Daoy (cell line): ENCODE data around the gene SIMC1. TPM values are rescaled to one million over a fixed set of nuclear protein-coding genes. Genes with fewer than 3 reads are reported as not detected.
A peak's percentile ranks its signal among the peaks of the same experiment; 100 is the strongest.
"Not testable (repeated sequence)": the region's sequence is repeated elsewhere in the genome, so short reads cannot be mapped to it uniquely, and the experiment has no call there.

Experiments used
- DNase-seq: peaks from one replicate; pipeline ENCODE4 v3.0.0-alpha.2; 2015; ENCODE audit warnings: low read depth
- total RNA-seq: library from RNA; depleted of rRNA; stranded (reverse); fragments of >200 nt; shearing (Covaris generic); gene quantifications from 2 replicates; pipeline ENCODE4 v1.2.3, GENCODE V29; 2014

SIMC1 gene
- total RNA-seq, 1 experiment from 2014 or later, result 9.5 TPM

GRCh38 chr5:176290057-176290840 lies 52.0 kb downstream of the SIMC1 start:
- not testable (repeated sequence) for DNase-seq

DNA sequence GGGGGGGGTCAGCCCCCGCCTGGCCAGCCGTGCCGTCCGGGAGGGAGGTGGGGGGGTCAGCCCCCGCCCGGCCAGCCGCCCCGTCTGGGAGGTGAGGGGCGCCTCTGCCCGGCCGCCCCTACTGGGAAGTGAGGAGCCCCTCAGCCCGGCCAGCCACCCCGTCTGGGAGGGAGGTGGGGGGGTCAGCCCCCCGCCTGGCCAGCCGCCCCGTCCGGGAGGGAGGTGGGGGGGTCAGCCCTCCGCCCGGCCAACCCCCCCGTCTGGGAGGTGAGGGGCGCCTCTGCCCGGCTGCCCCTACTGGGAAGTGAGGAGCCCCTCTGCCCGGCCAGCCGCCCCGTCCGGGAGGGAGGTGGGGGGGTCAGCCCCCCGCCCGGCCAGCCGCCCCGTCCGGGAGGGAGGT lies 67.1 kb downstream of the SIMC1 start:
- not testable (repeated sequence) for DNase-seq

GRCh38 chr5:176317534-176318374 lies 79.5 kb downstream of the SIMC1 start:
- DNase-seq, result no peak

DNA sequence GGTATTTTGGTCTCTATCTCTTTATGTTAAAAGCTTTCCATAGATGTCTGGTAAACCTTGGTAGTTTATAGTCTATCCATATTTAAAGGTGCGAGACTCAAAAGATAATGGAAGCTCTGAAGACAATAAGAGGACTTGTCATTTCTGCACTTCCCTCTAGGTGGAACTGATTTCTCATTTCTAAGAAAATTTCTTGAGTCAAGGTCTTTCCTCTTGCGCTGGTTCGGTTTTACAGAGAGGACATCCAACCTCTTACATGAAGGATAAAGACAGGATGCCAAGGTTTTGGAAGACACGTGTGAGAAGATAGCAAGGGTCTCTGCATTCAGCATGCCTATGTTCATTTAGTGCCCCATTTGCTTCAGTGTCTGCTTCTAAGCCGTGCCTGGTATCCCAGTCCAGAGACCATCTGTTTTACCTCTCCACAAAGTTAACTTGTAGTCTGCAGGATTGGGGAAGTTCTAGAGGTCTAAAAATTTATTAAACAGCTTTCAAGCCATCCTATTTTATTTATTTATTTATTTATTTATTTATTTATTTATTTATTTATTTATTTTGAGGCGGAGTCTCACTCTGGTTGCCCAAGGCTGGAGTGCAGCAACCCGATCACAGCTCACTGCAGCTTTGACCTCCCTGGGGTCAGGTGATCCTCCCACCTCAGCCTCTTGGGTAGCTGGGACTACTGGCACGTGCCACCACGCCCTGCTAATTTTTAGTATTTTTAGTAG lies 81.8 kb downstream of the SIMC1 start:
- no peak for DNase-seq

DNA sequence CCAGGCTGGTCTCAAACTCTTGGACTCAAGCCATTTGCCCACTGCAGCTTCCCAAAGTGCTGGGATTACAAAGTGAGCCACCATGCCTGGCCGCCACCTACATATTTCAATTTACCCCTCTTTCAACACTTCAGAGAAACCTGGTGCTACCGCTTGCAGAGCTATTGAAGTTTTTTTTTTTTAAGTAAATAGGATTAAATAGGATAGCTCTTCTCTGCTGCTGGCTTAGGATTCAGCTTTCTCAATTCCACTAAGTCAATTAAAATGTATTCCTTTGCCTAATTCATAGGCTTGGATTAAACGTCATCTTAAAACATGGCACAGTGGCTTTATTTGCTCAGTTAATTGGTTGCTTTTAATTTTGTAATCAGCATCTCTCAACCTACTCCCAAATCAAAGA lies 82.4 kb downstream of the SIMC1 start:
- no peak for DNase-seq

DNA sequence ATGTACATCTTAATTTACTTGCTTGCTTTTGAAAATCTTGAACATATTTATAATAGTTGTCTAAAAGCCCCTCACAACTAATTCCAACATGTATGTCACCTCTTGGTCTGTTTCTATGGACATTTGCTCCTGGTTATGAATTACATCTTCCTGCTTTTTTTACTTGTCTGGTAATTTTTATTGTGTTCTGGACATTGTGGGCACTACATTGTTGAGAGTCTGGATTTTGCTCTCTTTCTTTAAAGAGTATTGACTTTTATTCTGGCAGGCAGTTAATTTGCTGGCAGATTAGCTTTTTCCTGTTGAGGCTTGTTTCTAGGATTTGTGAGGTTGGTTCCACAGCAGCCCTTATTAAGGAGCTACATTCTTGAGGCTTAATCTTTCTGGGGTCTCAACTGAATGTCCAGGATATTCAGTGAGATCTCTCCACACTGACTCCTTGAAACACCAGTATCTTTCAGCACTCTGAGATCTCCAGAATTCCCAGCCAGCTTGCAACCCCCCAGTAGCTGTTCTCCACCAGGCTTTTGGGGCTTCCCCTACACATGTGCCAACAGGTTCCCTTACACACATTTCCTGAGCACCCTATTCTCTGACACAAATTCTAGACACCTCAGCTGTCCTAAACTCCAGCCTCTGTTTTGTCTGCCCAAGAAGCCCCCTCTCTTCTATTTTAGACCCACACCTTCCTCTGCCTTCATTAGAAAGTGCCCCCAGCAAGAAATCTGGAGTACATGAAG lies 96.0 kb downstream of the SIMC1 start:
- DNase-seq, result no peak

- DNase-seq, result no peak
Observed at GRCh38 chr5:176337913-176338312, 99.7 kb downstream of the SIMC1 start.

DNA sequence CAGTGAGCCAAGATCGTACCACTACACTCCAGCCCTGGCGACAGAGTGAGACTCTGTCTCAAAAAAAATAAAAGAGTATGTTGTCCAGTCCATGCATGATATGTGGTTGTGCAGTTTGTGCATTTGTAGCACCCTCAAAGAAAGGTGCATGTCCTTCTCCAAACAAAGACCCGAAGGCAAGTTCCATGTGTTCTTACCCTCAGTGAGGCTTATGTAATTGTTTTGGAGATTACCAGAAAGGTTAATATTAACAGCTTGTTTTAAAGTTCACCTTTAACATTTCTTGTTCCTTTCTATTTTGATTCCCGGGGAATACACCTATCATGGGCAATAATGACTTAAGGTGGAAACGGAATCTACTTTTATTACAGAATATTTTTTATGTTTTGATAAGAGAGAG lies 101.1 kb downstream of the SIMC1 start:
- no peak for DNase-seq

DNA sequence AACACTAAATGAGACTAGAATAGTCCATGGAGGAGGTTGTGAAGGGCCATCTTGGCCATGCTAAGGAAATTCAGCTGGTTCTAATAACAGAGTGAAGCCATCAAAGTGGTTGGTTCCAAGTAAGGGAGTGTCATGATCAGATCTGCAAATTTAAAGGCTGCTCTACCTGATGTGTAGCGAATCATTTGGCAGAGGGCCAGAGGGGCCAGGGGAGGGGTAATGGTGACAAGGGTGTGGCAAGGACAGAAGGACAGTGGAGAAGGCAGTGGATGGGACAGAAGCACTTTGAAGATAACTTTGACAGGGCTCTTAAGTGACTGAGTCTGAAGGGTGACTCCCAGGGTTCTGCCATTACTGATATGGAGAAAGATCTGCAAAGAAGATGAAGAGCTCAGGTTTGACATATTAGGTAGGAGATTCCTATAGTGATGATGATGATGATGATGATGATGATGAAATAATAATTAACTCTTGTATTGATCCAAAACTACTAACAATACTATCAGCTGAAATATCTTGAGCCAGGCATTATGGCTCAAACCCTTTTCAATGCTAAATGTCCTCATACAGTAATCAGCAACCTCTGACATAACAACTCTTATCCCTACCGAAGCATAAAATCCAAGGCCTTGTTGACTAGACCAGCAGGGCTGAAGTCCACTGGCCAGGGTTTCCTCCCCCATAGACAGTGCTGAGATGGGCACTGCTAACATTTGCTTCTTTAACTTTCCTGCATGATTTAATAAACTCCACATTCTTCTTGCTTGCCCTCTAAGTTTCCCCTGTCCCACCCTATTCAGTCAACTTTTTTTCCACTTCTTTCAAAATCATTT lies 103.3 kb downstream of the SIMC1 start:
- no peak for DNase-seq

DNA sequence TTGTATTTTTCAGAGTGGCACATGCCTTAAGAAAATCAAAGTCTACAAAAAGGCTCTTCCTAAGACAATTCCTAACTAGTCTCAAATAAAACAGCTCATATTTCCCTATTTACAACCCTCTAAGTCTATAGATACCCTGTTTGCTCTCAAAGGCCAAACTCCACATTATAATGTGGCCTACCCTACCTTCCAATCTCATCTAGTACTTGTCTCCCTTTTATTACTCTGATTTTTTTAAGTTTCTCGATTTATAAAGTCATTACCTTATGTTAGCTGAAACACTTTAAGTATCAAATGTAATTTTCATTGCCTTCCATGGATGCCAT lies 103.9 kb downstream of the SIMC1 start:
- DNase-seq, result no peak

GRCh38 chr5:176342766-176343458 lies 104.7 kb downstream of the SIMC1 start:
- DNase-seq, result no peak

DNA sequence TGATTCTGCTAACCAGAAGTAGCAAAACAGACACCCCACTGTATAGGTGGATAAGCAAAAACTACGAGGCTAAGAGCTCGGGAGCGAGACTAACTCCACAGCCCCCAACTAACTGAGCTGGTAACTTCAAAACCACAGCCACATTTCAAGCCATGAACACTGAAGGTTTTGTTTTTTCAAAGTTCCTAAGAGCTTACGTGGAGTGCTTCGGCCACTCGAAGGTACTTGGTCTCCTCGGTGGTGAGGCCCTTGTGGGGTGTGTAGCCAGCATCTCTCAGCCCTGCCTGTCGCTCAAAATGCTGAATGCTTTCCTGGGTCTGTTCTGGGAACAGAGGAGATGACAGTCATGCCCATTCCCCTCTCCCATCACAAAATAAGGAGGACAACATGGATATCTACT lies 112.2 kb downstream of the SIMC1 start:
- DNase-seq, result no peak

GRCh38 chr5:176352116-176352878 lies 114.1 kb downstream of the SIMC1 start:
- no peak for DNase-seq

- DNase-seq, result no peak
Observed at GRCh38 chr5:176353533-176353932, 115.3 kb downstream of the SIMC1 start.

DNA sequence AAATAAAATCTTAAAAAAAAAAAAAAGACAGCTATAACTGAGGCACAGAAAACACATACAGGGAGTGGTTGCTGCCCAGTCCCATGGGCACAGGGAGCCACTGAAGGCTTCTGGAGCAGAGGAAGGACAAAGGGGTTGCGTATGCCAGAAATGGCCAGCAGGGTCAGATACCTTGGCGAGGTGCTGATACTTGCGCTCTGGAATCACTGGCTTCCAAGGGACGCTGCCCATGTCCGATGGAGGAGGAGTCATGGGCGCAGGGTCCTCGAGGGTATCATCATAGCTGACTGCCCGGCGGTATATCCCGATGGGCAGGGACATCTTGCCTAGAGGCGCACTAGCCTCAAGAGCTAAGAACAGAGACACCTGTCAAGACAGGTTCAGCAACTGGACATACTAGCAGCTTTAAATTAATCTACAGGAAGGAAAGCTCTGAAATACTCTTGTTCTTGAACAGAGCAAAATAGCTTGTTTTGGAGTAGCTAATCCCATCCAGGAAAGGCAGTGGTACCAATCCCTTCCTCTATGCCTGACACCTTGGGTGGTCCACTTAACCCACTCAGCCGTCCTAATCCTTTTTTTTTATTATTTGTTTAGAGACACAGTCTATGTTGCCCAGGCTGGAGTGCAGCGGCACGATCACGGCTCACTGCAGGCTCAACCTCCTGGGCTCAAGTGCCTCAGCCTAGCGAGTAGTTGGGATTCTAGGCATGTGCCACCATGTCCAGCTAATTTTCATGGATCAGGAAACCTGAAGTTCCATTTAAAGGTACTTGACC lies 117.4 kb downstream of the SIMC1 start:
- DNase-seq, result no peak

DNA sequence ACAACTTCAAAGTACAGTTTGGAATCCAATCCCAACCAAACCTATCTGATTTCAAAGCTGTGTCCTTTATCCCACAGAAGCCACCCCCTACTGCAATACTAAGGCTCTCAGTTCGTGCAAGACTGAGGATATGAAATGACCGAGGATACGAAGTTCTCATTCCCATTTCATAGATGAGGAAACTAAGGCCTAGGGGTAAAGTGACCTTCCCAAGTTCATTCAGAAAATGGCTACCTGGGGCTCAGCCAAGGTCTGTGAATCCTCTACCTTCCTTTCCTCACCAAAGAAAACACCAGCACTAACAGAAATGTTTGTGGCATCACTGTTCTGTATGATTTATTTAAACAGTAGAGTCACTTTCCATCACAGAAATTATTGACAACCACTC lies 117.9 kb downstream of the SIMC1 start:
- no peak for DNase-seq

DNA sequence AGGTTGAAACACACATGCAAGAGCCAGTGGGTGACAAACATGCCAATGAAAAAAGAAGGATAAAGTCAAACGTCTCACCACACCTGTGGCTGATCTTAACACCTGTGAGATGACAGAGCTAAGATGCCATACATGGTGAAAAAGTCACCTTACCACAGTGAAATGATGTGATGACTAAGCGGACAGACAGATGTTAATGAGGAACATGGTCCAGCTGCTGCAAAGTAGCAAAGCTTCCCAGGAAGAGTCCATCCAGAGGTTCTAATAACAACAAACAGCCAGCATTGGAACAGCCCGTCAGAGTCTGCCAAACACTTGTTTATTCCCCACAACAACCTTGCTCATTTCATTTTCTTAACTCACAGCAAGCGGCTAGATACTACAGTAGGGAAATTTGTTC lies 121.4 kb downstream of the SIMC1 start:
- no peak for DNase-seq

- peak; percentile 12 for DNase-seq
Observed at GRCh38 chr5:176360894-176361436, 122.7 kb downstream of the SIMC1 start.
